ENCODE measurements around the gene YEATS4. TPM values are rescaled to one million over a fixed set of nuclear protein-coding genes. Genes with fewer than 3 reads are reported as not detected.

YEATS4 gene
- total and polyA plus RNA-seq, 9 of the 15 experiments (the other 6 are each of a cell fraction or from before 2014, with no cell fraction given) = 25.9 to 92.2 (median 49.2) TPM

DNA sequence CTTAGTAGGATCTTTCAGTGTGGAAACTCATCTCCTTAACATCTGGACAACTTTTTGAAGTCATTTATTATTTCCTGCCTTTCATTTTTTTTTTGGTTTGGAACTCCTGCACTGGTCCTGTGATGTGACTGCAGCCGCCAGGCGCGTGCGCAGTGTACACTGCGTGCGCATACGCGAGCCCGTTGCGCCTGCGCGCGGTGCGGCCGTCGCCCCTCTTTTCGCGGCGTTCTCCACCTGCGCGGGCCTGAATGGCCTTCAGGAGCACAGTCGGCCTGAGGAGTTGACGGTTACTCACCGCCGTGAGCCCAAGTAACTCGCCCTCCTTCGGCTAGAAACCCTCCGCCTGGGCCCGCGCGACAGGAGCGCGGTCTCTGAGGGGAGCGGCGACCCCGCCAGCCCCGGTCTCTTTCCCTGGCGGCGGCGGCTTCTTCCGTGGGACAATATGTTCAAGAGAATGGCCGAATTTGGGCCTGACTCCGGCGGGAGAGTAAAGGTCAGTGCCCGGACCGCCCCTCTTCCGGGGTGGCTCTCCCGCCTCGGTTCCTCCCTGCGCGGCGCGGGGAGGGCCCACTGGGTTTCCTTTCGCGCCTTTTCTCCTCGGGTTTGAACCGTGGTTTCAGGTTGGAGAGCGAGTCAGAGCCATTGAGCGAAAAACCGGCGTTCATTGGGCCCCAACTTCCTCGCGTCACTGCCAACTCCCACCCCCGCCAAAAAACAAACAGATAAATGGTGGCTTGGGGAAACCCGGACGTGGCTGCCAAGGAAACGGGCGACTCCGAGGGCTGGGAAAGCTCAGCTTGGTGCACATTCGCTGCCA, at the start of gene YEATS4 (continued):
- TF ChIP-seq CBX8 (IDR thresholded peaks at IDR 0.05; ENCODE audit: borderline replicate concordance, extremely low read depth, low read depth, low read length, poor library complexity, severe bottlenecking) (no peak), FOXP1 (CRISPR knock-in tag; IDR thresholded peaks at IDR 0.05) (peak; percentile 28; the same call in 1 of the 2 replicates), ATF1 (CRISPR knock-in tag; IDR thresholded peaks at IDR 0.05) (no peak), ATF1 (tag; IDR thresholded peaks at IDR 0.05) (peak; percentile 95), SOX6 (IDR thresholded peaks at IDR 0.05) (peak; percentile 17; the same call in 1 of the 2 replicates), KDM5B (IDR thresholded peaks at IDR 0.05; ENCODE audit: insufficient replicate concordance, low read depth, low read length) (peak; percentile 94), CHD1 (IDR thresholded peaks at IDR 0.05; ENCODE audit: low read length) (peak; percentile 55), CC2D1A (IDR thresholded peaks at IDR 0.05) (peak; percentile 85), ELF2 (CRISPR knock-in tag; IDR thresholded peaks at IDR 0.05) (no peak), PHF20 (IDR thresholded peaks at IDR 0.05; ENCODE audit: partially characterized antibody) (peak; percentile 82), TCFL5 (CRISPR knock-in tag; conservative IDR thresholded peaks at IDR 0.05) (no peak), CEBPB (tag; IDR thresholded peaks at IDR 0.05) (no peak), POLR2AphosphoS5 (IDR thresholded peaks at IDR 0.05; ENCODE audit: control insufficient read depth, insufficient read depth, low read depth, low read length) (peak; percentile 90), LCOR (CRISPR knock-in tag; IDR thresholded peaks at IDR 0.05) (peak; percentile 98), ZNF232 (CRISPR knock-in tag; IDR thresholded peaks at IDR 0.05) (no peak), NCOA1 (IDR thresholded peaks at IDR 0.05; ENCODE audit: low read depth) (no peak), RB1 (IDR thresholded peaks at IDR 0.05; ENCODE audit: low read depth) (peak; percentile 98), PML (IDR thresholded peaks at IDR 0.05; ENCODE audit: low read length) (peak; percentile 63), ZNF263 (CRISPR knock-in tag; IDR thresholded peaks at IDR 0.05; ENCODE audit: borderline replicate concordance) (peak; percentile 74; the same call in 1 of the 2 replicates)
- TF ChIP-seq, protein P1, sequence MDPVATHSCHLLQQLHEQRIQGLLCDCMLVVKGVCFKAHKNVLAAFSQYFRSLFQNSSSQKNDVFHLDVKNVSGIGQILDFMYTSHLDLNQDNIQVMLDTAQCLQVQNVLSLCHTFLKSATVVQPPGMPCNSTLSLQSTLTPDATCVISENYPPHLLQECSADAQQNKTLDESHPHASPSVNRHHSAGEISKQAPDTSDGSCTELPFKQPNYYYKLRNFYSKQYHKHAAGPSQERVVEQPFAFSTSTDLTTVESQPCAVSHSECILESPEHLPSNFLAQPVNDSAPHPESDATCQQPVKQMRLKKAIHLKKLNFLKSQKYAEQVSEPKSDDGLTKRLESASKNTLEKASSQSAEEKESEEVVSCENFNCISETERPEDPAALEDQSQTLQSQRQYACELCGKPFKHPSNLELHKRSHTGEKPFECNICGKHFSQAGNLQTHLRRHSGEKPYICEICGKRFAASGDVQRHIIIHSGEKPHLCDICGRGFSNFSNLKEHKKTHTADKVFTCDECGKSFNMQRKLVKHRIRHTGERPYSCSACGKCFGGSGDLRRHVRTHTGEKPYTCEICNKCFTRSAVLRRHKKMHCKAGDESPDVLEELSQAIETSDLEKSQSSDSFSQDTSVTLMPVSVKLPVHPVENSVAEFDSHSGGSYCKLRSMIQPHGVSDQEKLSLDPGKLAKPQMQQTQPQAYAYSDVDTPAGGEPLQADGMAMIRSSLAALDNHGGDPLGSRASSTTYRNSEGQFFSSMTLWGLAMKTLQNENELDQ (CRISPR knock-in tag; IDR thresholded peaks at IDR 0.05; ENCODE audit: borderline replicate concordance) = 0 out of 2 replicates have a peak, but pooled peaks have one; percentile 75
- TF ChIP-seq, protein P2, sequence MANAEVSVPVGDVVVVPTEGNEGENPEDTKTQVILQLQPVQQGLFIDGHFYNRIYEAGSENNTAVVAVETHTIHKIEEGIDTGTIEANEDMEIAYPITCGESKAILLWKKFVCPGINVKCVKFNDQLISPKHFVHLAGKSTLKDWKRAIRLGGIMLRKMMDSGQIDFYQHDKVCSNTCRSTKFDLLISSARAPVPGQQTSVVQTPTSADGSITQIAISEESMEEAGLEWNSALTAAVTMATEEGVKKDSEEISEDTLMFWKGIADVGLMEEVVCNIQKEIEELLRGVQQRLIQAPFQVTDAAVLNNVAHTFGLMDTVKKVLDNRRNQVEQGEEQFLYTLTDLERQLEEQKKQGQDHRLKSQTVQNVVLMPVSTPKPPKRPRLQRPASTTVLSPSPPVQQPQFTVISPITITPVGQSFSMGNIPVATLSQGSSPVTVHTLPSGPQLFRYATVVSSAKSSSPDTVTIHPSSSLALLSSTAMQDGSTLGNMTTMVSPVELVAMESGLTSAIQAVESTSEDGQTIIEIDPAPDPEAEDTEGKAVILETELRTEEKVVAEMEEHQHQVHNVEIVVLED (CRISPR knock-in tag; IDR thresholded peaks at IDR 0.05) = peak; percentile 71
- TF ChIP-seq, protein P3, sequence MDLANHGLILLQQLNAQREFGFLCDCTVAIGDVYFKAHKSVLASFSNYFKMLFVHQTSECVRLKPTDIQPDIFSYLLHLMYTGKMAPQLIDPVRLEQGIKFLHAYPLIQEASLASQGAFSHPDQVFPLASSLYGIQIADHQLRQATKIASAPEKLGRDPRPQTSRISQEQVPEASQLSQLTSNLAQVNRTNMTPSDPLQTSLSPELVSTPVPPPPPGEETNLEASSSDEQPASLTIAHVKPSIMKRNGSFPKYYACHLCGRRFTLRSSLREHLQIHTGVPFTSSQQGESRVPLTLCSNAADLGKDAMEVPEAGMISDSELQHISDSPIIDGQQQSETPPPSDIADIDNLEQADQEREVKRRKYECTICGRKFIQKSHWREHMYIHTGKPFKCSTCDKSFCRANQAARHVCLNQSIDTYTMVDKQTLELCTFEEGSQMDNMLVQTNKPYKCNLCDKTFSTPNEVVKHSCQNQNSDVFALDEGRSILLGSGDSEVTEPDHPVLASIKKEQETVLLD (IDR thresholded peaks at IDR 0.05) = peak; percentile 98
- TF ChIP-seq, protein P4, sequence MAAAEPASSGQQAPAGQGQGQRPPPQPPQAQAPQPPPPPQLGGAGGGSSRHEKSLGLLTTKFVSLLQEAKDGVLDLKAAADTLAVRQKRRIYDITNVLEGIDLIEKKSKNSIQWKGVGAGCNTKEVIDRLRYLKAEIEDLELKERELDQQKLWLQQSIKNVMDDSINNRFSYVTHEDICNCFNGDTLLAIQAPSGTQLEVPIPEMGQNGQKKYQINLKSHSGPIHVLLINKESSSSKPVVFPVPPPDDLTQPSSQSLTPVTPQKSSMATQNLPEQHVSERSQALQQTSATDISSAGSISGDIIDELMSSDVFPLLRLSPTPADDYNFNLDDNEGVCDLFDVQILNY (CRISPR knock-in tag; IDR thresholded peaks at IDR 0.05) = no peak; the same call in 1 of the 2 replicates
